ENCODE results near the gene POU2AF1. TPM values are rescaled to one million over a fixed set of nuclear protein-coding genes. Genes with fewer than 3 reads are reported as not detected.

The POU2AF1 gene
- polyA plus RNA-seq, 1 donor from 2014 or later: not detected

DNA sequence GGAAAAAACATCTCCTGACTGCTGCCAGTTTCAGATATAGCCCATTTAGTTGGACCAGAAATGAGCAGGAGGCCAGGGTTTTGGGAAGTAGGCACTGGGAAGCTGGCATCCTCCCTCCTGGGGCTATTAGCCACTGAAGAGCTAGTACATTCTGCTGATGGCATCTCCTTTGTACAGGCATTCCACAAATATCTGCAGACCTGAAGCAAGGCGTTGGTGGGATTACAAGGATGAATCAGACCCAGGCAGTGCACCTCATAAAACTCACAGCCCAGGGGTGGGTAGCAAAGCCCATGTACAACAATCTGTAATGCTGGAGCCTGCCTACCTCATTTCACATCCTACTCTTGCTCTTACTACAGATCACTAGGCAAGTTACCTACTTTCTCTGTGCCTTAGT, 27.5 kb upstream of the POU2AF1 start:
- Histone ChIP-seq H3K27me3 (ENCODE audit: insufficient read depth, low read depth, low read length) (no peaks in the 10 kb centered on the region), H3K9ac (ENCODE audit: low read length) (no peak overlapping the region), H3K27ac (ENCODE audit: low read length) (no peak overlapping the region), H2AFZ (ENCODE audit: low read depth, low read length) (no peak overlapping the region), H3K9me3 (ENCODE audit: low read length) (no peaks in the 10 kb centered on the region), H3K4me3 (ENCODE audit: low read length) (no peak overlapping the region), H3F3A (ENCODE audit: insufficient read depth, low read length, poor library complexity, severe bottlenecking) (no peaks in the 10 kb centered on the region), H3K9me2 (ENCODE audit: insufficient read depth, low read length) (no peaks in the 10 kb centered on the region), H4K20me1 (ENCODE audit: insufficient read depth) (no peaks in the 10 kb centered on the region), H3K4me2 (ENCODE audit: low read length) (no peak overlapping the region), H3K79me2 (replicated peaks; ENCODE audit: insufficient read depth, low read length) (no peaks in the 10 kb centered on the region), H3K36me3 (ENCODE audit: insufficient read depth, low read length) (no peaks in the 10 kb centered on the region)
- TF ChIP-seq TAF1 (IDR thresholded peaks at IDR 0.05; ENCODE audit: low read depth) (no peak), SMC3 (conservative IDR thresholded peaks at IDR 0.05; ENCODE audit: poor library complexity) (no peak), RAD21 (conservative IDR thresholded peaks at IDR 0.05) (no peak), POLR2AphosphoS5 (IDR thresholded peaks at IDR 0.05) (no peak)
- TF ChIP-seq, protein P1, sequence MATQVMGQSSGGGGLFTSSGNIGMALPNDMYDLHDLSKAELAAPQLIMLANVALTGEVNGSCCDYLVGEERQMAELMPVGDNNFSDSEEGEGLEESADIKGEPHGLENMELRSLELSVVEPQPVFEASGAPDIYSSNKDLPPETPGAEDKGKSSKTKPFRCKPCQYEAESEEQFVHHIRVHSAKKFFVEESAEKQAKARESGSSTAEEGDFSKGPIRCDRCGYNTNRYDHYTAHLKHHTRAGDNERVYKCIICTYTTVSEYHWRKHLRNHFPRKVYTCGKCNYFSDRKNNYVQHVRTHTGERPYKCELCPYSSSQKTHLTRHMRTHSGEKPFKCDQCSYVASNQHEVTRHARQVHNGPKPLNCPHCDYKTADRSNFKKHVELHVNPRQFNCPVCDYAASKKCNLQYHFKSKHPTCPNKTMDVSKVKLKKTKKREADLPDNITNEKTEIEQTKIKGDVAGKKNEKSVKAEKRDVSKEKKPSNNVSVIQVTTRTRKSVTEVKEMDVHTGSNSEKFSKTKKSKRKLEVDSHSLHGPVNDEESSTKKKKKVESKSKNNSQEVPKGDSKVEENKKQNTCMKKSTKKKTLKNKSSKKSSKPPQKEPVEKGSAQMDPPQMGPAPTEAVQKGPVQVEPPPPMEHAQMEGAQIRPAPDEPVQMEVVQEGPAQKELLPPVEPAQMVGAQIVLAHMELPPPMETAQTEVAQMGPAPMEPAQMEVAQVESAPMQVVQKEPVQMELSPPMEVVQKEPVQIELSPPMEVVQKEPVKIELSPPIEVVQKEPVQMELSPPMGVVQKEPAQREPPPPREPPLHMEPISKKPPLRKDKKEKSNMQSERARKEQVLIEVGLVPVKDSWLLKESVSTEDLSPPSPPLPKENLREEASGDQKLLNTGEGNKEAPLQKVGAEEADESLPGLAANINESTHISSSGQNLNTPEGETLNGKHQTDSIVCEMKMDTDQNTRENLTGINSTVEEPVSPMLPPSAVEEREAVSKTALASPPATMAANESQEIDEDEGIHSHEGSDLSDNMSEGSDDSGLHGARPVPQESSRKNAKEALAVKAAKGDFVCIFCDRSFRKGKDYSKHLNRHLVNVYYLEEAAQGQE (IDR thresholded peaks at IDR 0.05; ENCODE audit: borderline replicate concordance): no peak
- TF ChIP-seq, protein P2, sequence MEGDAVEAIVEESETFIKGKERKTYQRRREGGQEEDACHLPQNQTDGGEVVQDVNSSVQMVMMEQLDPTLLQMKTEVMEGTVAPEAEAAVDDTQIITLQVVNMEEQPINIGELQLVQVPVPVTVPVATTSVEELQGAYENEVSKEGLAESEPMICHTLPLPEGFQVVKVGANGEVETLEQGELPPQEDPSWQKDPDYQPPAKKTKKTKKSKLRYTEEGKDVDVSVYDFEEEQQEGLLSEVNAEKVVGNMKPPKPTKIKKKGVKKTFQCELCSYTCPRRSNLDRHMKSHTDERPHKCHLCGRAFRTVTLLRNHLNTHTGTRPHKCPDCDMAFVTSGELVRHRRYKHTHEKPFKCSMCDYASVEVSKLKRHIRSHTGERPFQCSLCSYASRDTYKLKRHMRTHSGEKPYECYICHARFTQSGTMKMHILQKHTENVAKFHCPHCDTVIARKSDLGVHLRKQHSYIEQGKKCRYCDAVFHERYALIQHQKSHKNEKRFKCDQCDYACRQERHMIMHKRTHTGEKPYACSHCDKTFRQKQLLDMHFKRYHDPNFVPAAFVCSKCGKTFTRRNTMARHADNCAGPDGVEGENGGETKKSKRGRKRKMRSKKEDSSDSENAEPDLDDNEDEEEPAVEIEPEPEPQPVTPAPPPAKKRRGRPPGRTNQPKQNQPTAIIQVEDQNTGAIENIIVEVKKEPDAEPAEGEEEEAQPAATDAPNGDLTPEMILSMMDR (IDR thresholded peaks at IDR 0.05; ENCODE audit: poor library complexity, severe bottlenecking): no peak

DNA sequence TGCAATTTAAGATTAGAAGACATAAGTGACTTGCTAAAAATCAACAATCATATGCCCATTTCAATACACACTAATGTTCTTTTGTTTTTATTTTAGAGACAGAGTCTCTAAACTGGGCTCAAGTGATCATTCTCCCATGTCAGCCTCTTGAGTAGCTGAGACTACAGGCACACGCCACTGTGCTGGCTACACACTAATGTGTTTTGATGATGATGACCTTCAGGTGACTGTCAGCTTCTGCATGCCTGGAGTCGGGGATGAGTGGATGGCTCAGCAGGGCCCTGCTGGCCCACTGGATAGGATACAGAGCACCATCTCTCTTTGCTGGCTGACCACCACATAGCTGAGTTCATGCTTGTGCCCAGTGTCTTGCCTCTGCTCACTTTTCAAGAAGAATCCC, 27.0 kb upstream of the POU2AF1 start:
- Histone ChIP-seq H4K20me1 (ENCODE audit: insufficient read depth) (no peaks in the 10 kb centered on the region), H3K4me2 (ENCODE audit: low read length) (no peak overlapping the region), H3F3A (ENCODE audit: insufficient read depth, low read length, poor library complexity, severe bottlenecking) (no peaks in the 10 kb centered on the region), H2AFZ (ENCODE audit: low read depth, low read length) (no peak overlapping the region), H3K4me3 (ENCODE audit: low read length) (no peak overlapping the region), H3K9me2 (ENCODE audit: insufficient read depth, low read length) (no peaks in the 10 kb centered on the region), H3K36me3 (ENCODE audit: insufficient read depth, low read length) (no peaks in the 10 kb centered on the region), H3K27me3 (ENCODE audit: insufficient read depth, low read depth, low read length) (no peaks in the 10 kb centered on the region), H3K79me2 (replicated peaks; ENCODE audit: insufficient read depth, low read length) (no peaks in the 10 kb centered on the region), H3K9me3 (ENCODE audit: low read length) (no peaks in the 10 kb centered on the region), H3K27ac (ENCODE audit: low read length) (no peak overlapping the region), H3K9ac (ENCODE audit: low read length) (no peak overlapping the region)
- TF ChIP-seq EZH2 (IDR thresholded peaks at IDR 0.05; ENCODE audit: borderline replicate concordance, insufficient read depth, low read length, poor library complexity, severe bottlenecking) (no peak), TAF1 (IDR thresholded peaks at IDR 0.05; ENCODE audit: low read depth) (no peak), RAD21 (conservative IDR thresholded peaks at IDR 0.05) (no peak), POLR2AphosphoS5 (IDR thresholded peaks at IDR 0.05) (no peak), SMC3 (conservative IDR thresholded peaks at IDR 0.05; ENCODE audit: poor library complexity) (no peak), EP300 (conservative IDR thresholded peaks at IDR 0.05; ENCODE audit: poor library complexity, severe bottlenecking) (no peak), MXI1 (conservative IDR thresholded peaks at IDR 0.05; ENCODE audit: poor library complexity, severe bottlenecking) (no peak)
- TF ChIP-seq, protein P1 (IDR thresholded peaks at IDR 0.05; ENCODE audit: borderline replicate concordance): no peak
- TF ChIP-seq, protein P2 (IDR thresholded peaks at IDR 0.05; ENCODE audit: poor library complexity, severe bottlenecking): no peak
